ENCODE data around the gene POLR2A. TPM values are rescaled to one million over a fixed set of nuclear protein-coding genes. Genes with fewer than 3 reads are reported as not detected.
"Not testable (repeated sequence)": the region's sequence is repeated elsewhere in the genome, so short reads cannot be mapped to it uniquely, and the experiment has no call there.

The POLR2A gene
- polyA plus RNA-seq, 2 of the 4 experiments (the other 2 are of a cell fraction), result 22.8 to 65.6 TPM

- TF ChIP-seq TP53 (CRISPR knock-in tag; IDR thresholded peaks at IDR 0.05), result no peak
Measured at GRCh38 chr17:7479213-7480088, 4.7 kb upstream of the POLR2A start, which contains the start of gene ZBTB4 (continued).

GRCh38 chr17:7480089-7480384 is 4.1 kb upstream of the POLR2A start:
- H3K27ac ChIP-seq, result peak overlapping the region; percentile 94 to 100
- H3K4me2 ChIP-seq, result peak overlapping the region; percentile 97
- H3K4me1 ChIP-seq, result peaks cover 42% of the 10 kb centered on the region
- WGBS (ENCODE audit: missing lambda C conversion rate), result 6% methylated on average over 5 of the region's 8 CpGs
- H3K9me3 ChIP-seq, result no peaks in the 10 kb centered on the region
- TF ChIP-seq, protein P1, sequence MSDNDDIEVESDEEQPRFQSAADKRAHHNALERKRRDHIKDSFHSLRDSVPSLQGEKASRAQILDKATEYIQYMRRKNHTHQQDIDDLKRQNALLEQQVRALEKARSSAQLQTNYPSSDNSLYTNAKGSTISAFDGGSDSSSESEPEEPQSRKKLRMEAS (IDR thresholded peaks at IDR 0.05), result 0 out of 2 replicates have a peak, but pooled peaks have one; percentile 1
- TF ChIP-seq SREBF2 (IDR thresholded peaks at IDR 0.05) (no peak), RNF2 (IDR thresholded peaks at IDR 0.05; ENCODE audit: borderline replicate concordance, low read depth) (no peak)
- TF ChIP-seq, protein P2, sequence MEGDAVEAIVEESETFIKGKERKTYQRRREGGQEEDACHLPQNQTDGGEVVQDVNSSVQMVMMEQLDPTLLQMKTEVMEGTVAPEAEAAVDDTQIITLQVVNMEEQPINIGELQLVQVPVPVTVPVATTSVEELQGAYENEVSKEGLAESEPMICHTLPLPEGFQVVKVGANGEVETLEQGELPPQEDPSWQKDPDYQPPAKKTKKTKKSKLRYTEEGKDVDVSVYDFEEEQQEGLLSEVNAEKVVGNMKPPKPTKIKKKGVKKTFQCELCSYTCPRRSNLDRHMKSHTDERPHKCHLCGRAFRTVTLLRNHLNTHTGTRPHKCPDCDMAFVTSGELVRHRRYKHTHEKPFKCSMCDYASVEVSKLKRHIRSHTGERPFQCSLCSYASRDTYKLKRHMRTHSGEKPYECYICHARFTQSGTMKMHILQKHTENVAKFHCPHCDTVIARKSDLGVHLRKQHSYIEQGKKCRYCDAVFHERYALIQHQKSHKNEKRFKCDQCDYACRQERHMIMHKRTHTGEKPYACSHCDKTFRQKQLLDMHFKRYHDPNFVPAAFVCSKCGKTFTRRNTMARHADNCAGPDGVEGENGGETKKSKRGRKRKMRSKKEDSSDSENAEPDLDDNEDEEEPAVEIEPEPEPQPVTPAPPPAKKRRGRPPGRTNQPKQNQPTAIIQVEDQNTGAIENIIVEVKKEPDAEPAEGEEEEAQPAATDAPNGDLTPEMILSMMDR (IDR thresholded peaks at IDR 0.05), result no peak
- ChIA-PET CTCF (interaction anchor here (1.0 to 4.5 kb wide), 8 partner anchors 10 to 124 kb away, joined by 3 to 49 read pairs (median 4); partner anchors contain the start of genes SENP3 and TMEM102), POLR2A (interaction anchor here (1.0 to 1.9 kb wide), 5 partner anchors 13 to 107 kb away, joined by 3 to 8 read pairs (median 4); no protein-coding TSS in a partner anchor)
- peak overlapping the region; percentile 82 for H3K4me3 ChIP-seq
- FAIRE-seq (no peak), ATAC-seq (no peak), DNase-seq (ENCODE audit: low read depth in 1 of 2, low spot score in 1 of 2) (no peak)

GRCh38 chr17:7481275-7481674 is 2.9 kb upstream of the POLR2A start, which contains the start of gene SLC35G6:
Gene SLC35G6 (plus strand): TSS chr17:7481446. CDS start chr17:7481517, 71 bp downstream.
- FAIRE-seq; ATAC-seq; DNase-seq (ENCODE audit: low read depth in 1 of 2, low spot score in 1 of 2); H3K9me3 ChIP-seq: not testable (repeated sequence)
- Histone ChIP-seq H3K4me1 (peaks cover 45% of the 10 kb centered on the region), H3K27ac (peak within 1 kb of the TSS; percentile 94 to 100), H3K4me3 (peak within 1 kb of the TSS; percentile 82; the same call in 2 of the 3 replicates), H3K4me2 (peak within 1 kb of the TSS; percentile 97)
- CTCF ChIA-PET, result interaction anchor here (1.0 to 4.5 kb wide), 6 partner anchors 33 to 125 kb away, joined by 3 to 49 read pairs (median 4); partner anchors contain the start of genes SENP3 and TMEM102
- POLR2A ChIA-PET, result interaction anchor here (1.8 kb wide), 1 partner anchor 45 kb away, joined by 8 read pairs; no protein-coding TSS in a partner anchor
- 92% methylated on average over 4 of the region's 4 CpGs for WGBS (ENCODE audit: missing lambda C conversion rate)

- POLR2A ChIA-PET, result not testable (repeated sequence)
Measured at GRCh38 chr17:7481842-7482741, 2.1 kb upstream of the POLR2A start.

DNA sequence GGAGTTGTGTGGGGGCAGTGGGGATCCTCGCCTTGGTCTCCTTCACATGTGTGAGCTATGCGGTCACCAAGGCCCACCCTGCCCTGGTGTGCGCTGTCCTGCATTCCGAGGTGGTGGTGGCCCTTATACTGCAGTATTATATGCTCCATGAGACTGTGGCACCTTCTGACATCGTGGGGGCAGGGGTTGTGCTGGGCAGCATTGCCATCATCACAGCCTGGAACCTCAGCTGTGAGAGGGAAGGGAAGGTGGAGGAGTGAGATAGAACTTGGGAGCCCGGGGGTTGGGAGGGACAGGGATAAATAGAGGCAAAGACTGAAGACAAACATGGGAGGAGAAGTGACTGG is 1.5 kb upstream of the POLR2A start:
- Histone ChIP-seq H3K4me1 (peaks cover 45% of the 10 kb centered on the region), H3K4me2 (peak overlapping the region; percentile 98), H3K27ac (peak overlapping the region; percentile 91 to 97), H3K4me3 (peak overlapping the region; percentile 70; the same call in 2 of the 3 replicates)
- H3K9me3 ChIP-seq; FAIRE-seq; DNase-seq (ENCODE audit: low read depth in 1 of 2, low spot score in 1 of 2); ATAC-seq: not testable (repeated sequence)
- CTCF ChIA-PET, result interaction anchor here (1.1 kb wide), 1 partner anchor 107 kb away, joined by 3 read pairs; no protein-coding TSS in a partner anchor
- POLR2A ChIA-PET, result interaction anchor here (2.7 kb wide), 1 partner anchor 79 kb away, joined by 23 read pairs; the partner anchor contains the start of gene TMEM256
- 69% methylated on average over 6 of the region's 6 CpGs for WGBS (ENCODE audit: missing lambda C conversion rate)

More at GRCh38 chr17:7481842-7482741, 2.1 kb upstream of the POLR2A start:
- H3K9me3 ChIP-seq; DNase-seq (ENCODE audit: low read depth in 1 of 2, low spot score in 1 of 2); ATAC-seq; FAIRE-seq; H3K4me3 ChIP-seq: not testable (repeated sequence)
- WGBS (ENCODE audit: missing lambda C conversion rate), result 88% methylated on average over 31 of the region's 31 CpGs
- H3K27ac ChIP-seq, result peak overlapping the region in 1 of 2 experiments; percentile 91; a peak in 4 of 6 replicates
- peaks cover 45% of the 10 kb centered on the region for H3K4me1 ChIP-seq
- CTCF ChIA-PET, result interaction anchor here (1.0 to 4.5 kb wide), 6 partner anchors 32 to 126 kb away, joined by 3 to 49 read pairs (median 4); partner anchors contain the start of genes SENP3 and TMEM102
- H3K4me2 ChIP-seq, result peak overlapping the region; percentile 98; the same call in 1 of the 3 replicates

Measured in A549 (cell line).